Measurements from ENCODE around the gene ALK. TPM values are rescaled to one million over a fixed set of nuclear protein-coding genes. Genes with fewer than 3 reads are reported as not detected.

ALK gene
- polyA plus RNA-seq, 2 donors, result 0.04 to 0.05 TPM

DNA sequence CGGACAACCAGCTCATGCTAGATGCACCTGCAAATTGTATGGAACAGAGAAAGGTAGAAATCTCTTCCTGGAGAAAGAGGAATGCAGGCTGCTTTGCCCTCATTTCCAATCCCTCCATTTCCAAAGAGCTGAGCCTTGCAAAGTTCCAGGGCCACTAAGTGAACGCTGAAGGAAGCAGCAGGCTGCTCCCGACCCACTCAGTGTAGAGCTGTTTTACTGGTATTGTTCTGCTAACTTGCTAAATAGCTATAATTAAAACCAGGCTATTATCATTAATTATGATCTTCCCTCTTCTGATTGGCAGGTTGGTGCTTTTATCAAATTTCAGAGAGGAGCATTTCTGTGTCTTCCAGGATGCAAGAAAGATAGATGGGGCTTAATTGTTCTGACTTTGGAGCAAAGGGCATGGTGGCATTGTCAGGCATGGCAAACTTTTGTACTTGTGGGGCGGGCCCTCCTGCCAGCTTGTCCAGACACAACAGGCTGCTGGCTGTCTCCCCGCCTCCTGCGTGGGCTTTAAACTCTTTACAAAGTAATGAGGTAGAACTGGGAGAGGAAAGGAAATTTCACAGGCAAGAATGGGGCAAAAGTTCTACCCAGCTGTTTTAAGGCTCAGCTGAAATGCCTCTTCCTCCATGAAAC is 40.2 kb downstream of the ALK start:
- 68 to 73% methylated on average over 6 of the region's 6 CpGs for WGBS, 2 donors
- no peaks in the 10 kb centered on the region for H3K4me1 ChIP-seq (ENCODE audit: control insufficient read depth in 2 of 2, insufficient read depth in 2 of 2, low read length in 1 of 2)
- H3K36me3 ChIP-seq (ENCODE audit: control insufficient read depth in 2 of 2, insufficient read depth in 2 of 2, low read length in 1 of 2), result no peaks in the 10 kb centered on the region
- H3K27ac ChIP-seq (ENCODE audit: low read depth in 2 of 2, low read length in 1 of 2), result no peak overlapping the region
- no peaks in the 10 kb centered on the region for H3K27me3 ChIP-seq (ENCODE audit: control insufficient read depth in 1 of 2, insufficient read depth in 2 of 2, low read length in 2 of 2)
- H3K4me3 ChIP-seq (ENCODE audit: low read depth in 1 of 2, low read length in 2 of 2), result no peak overlapping the region
- peaks cover 0 to 3% of the 10 kb centered on the region in 2 donors for H3K9me3 ChIP-seq (ENCODE audit: control insufficient read depth in 2 of 2, insufficient read depth in 1 of 2, low read depth in 1 of 2, low read length in 1 of 2)

- no peak overlapping the region for H3K4me3 ChIP-seq (ENCODE audit: low read depth in 1 of 2, low read length in 2 of 2)
- no peak overlapping the region for H3K27ac ChIP-seq (ENCODE audit: low read depth in 2 of 2, low read length in 1 of 2)
- no peaks in the 10 kb centered on the region for H3K36me3 ChIP-seq (ENCODE audit: control insufficient read depth in 2 of 2, insufficient read depth in 2 of 2, low read length in 1 of 2)
- H3K27me3 ChIP-seq (ENCODE audit: control insufficient read depth in 1 of 2, insufficient read depth in 2 of 2, low read length in 2 of 2), result no peaks in the 10 kb centered on the region
- 50 to 69% methylated on average over 1 of the region's 1 CpG for WGBS, 2 donors
- H3K9me3 ChIP-seq (ENCODE audit: control insufficient read depth in 2 of 2, insufficient read depth in 1 of 2, low read depth in 1 of 2, low read length in 1 of 2), result peaks cover 0 to 4% of the 10 kb centered on the region in 2 donors
- H3K4me1 ChIP-seq (ENCODE audit: control insufficient read depth in 2 of 2, insufficient read depth in 2 of 2, low read length in 1 of 2), result no peaks in the 10 kb centered on the region
Observed at GRCh38 chr2:29880084-29880483, 41.3 kb downstream of the ALK start.

DNA sequence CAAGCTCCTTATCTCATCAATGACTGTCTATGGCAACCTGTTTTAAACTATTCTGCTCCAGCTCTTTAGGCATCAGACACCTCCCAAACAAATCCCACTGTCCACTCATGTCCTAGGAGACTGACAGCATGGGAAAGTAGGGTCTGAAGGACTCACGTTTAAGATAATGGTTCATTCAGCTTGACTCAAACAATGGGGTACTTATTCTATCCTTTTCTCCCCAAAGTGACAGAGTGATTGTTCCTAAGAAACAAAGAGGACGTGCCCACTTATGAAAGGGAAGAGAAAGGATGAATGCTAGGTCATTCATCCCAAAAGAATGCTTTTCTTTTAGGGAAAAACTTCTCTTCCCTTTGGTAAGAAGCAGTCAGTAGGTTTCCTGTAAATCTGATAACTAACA is 41.9 kb downstream of the ALK start:
- WGBS, 2 donors, result 46 to 57% methylated on average over 2 of the region's 2 CpGs
- peaks cover 0 to 4% of the 10 kb centered on the region in 2 donors for H3K9me3 ChIP-seq (ENCODE audit: control insufficient read depth in 2 of 2, insufficient read depth in 1 of 2, low read depth in 1 of 2, low read length in 1 of 2)
- no peak overlapping the region for H3K4me3 ChIP-seq (ENCODE audit: low read depth in 1 of 2, low read length in 2 of 2)
- H3K4me1 ChIP-seq (ENCODE audit: control insufficient read depth in 2 of 2, insufficient read depth in 2 of 2, low read length in 1 of 2), result no peaks in the 10 kb centered on the region
- no peaks in the 10 kb centered on the region for H3K27me3 ChIP-seq (ENCODE audit: control insufficient read depth in 1 of 2, insufficient read depth in 2 of 2, low read length in 2 of 2)
- no peak overlapping the region for H3K27ac ChIP-seq (ENCODE audit: low read depth in 2 of 2, low read length in 1 of 2)
- no peaks in the 10 kb centered on the region for H3K36me3 ChIP-seq (ENCODE audit: control insufficient read depth in 2 of 2, insufficient read depth in 2 of 2, low read length in 1 of 2)

- no peaks in the 10 kb centered on the region for H3K27me3 ChIP-seq (ENCODE audit: control insufficient read depth in 1 of 2, insufficient read depth in 2 of 2, low read length in 2 of 2)
- peaks cover 0 to 4% of the 10 kb centered on the region in 2 donors for H3K9me3 ChIP-seq (ENCODE audit: control insufficient read depth in 2 of 2, insufficient read depth in 1 of 2, low read depth in 1 of 2, low read length in 1 of 2)
- no peak overlapping the region for H3K27ac ChIP-seq (ENCODE audit: low read depth in 2 of 2, low read length in 1 of 2)
- no peaks in the 10 kb centered on the region for H3K4me1 ChIP-seq (ENCODE audit: control insufficient read depth in 2 of 2, insufficient read depth in 2 of 2, low read length in 1 of 2)
- H3K4me3 ChIP-seq (ENCODE audit: low read depth in 1 of 2, low read length in 2 of 2), result no peak overlapping the region
- 33 to 39% methylated on average over 3 of the region's 3 CpGs for WGBS, 2 donors
- H3K36me3 ChIP-seq (ENCODE audit: control insufficient read depth in 2 of 2, insufficient read depth in 2 of 2, low read length in 1 of 2), result no peaks in the 10 kb centered on the region
Observed at GRCh38 chr2:29878898-29879297, 42.5 kb downstream of the ALK start.

DNA sequence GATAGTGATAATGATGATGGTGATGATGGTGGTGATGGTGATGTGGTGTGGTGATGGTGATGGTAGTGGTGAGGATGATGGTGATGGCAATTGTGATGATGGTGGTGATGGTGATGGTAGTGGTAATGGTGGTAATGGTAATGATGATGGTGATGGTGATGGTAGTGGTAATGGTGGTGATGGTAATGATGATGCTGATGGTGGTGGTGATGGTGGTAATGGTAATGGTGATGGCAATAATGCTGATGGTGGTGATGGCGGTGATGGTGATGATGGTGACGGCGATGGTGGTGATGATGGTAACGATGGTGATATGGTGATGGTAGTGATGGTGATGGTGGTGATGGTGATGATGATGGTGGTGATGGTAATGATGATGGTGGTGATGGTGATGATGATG is 45.0 kb downstream of the ALK start:
- Histone ChIP-seq H3K27me3 (ENCODE audit: control insufficient read depth in 1 of 2, insufficient read depth in 2 of 2, low read length in 2 of 2) (no peaks in the 10 kb centered on the region), H3K9me3 (ENCODE audit: control insufficient read depth in 2 of 2, insufficient read depth in 1 of 2, low read depth in 1 of 2, low read length in 1 of 2) (peaks cover 0 to 4% of the 10 kb centered on the region in 2 donors), H3K27ac (ENCODE audit: low read depth in 2 of 2, low read length in 1 of 2) (no peak overlapping the region), H3K36me3 (ENCODE audit: control insufficient read depth in 2 of 2, insufficient read depth in 2 of 2, low read length in 1 of 2) (no peaks in the 10 kb centered on the region), H3K4me1 (ENCODE audit: control insufficient read depth in 2 of 2, insufficient read depth in 2 of 2, low read length in 1 of 2) (peaks cover 0 to 2% of the 10 kb centered on the region in 2 donors), H3K4me3 (ENCODE audit: low read depth in 1 of 2, low read length in 2 of 2) (no peak overlapping the region)
- 95 to 98% methylated on average over 4 of the region's 4 CpGs for WGBS, 2 donors

DNA sequence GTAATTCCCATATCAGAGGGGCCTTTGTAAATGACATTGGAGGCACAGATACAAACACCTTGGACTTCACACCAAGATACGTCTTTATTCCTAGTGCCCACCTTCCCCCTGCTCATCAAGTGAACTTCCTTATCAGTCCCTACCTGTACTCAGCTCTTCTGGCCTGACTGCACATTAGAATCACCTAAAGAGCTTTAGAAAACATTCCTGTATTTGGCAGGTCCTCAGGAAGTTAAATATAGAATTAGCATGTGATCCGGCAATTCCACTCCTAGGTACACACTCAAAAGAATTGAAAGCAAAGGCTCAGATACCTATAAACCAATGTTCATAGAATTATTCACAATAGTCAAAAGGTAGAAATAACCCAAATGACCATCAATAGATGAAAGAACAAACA is 46.6 kb downstream of the ALK start:
- H3K27me3 ChIP-seq (ENCODE audit: control insufficient read depth in 1 of 2, insufficient read depth in 2 of 2, low read length in 2 of 2), result no peaks in the 10 kb centered on the region
- 74 to 85% methylated on average over 2 of the region's 2 CpGs for WGBS, 2 donors
- peaks cover 0 to 2% of the 10 kb centered on the region in 2 donors for H3K4me1 ChIP-seq (ENCODE audit: control insufficient read depth in 2 of 2, insufficient read depth in 2 of 2, low read length in 1 of 2)
- H3K36me3 ChIP-seq (ENCODE audit: control insufficient read depth in 2 of 2, insufficient read depth in 2 of 2, low read length in 1 of 2), result no peaks in the 10 kb centered on the region
- H3K4me3 ChIP-seq (ENCODE audit: low read depth in 1 of 2, low read length in 2 of 2), result no peak overlapping the region
- peaks cover 0 to 4% of the 10 kb centered on the region in 2 donors for H3K9me3 ChIP-seq (ENCODE audit: control insufficient read depth in 2 of 2, insufficient read depth in 1 of 2, low read depth in 1 of 2, low read length in 1 of 2)
- H3K27ac ChIP-seq (ENCODE audit: low read depth in 2 of 2, low read length in 1 of 2), result no peak overlapping the region

GRCh38 chr2:29872870-29873269 is 48.5 kb downstream of the ALK start:
- Histone ChIP-seq H3K4me3 (ENCODE audit: low read depth in 1 of 2, low read length in 2 of 2) (no peak overlapping the region), H3K27ac (ENCODE audit: low read depth in 2 of 2, low read length in 1 of 2) (no peak overlapping the region), H3K36me3 (ENCODE audit: control insufficient read depth in 2 of 2, insufficient read depth in 2 of 2, low read length in 1 of 2) (no peaks in the 10 kb centered on the region), H3K4me1 (ENCODE audit: control insufficient read depth in 2 of 2, insufficient read depth in 2 of 2, low read length in 1 of 2) (peaks cover 0 to 2% of the 10 kb centered on the region in 2 donors), H3K27me3 (ENCODE audit: control insufficient read depth in 1 of 2, insufficient read depth in 2 of 2, low read length in 2 of 2) (no peaks in the 10 kb centered on the region), H3K9me3 (ENCODE audit: control insufficient read depth in 2 of 2, insufficient read depth in 1 of 2, low read depth in 1 of 2, low read length in 1 of 2) (peaks cover 0 to 4% of the 10 kb centered on the region in 2 donors)
- 59 to 61% methylated on average over 1 of the region's 1 CpG for WGBS, 2 donors

- peaks cover 0 to 2% of the 10 kb centered on the region in 2 donors for H3K4me1 ChIP-seq (ENCODE audit: control insufficient read depth in 2 of 2, insufficient read depth in 2 of 2, low read length in 1 of 2)
- H3K9me3 ChIP-seq (ENCODE audit: control insufficient read depth in 2 of 2, insufficient read depth in 1 of 2, low read depth in 1 of 2, low read length in 1 of 2), result peaks cover 0 to 4% of the 10 kb centered on the region in 2 donors
- 80 to 90% methylated on average over 2 of the region's 2 CpGs for WGBS, 2 donors
- H3K4me3 ChIP-seq (ENCODE audit: low read depth in 1 of 2, low read length in 2 of 2), result no peak overlapping the region
- no peaks in the 10 kb centered on the region for H3K27me3 ChIP-seq (ENCODE audit: control insufficient read depth in 1 of 2, insufficient read depth in 2 of 2, low read length in 2 of 2)
- H3K27ac ChIP-seq (ENCODE audit: low read depth in 2 of 2, low read length in 1 of 2), result no peak overlapping the region
- no peaks in the 10 kb centered on the region for H3K36me3 ChIP-seq (ENCODE audit: control insufficient read depth in 2 of 2, insufficient read depth in 2 of 2, low read length in 1 of 2)
Observed at GRCh38 chr2:29871541-29871940, 49.8 kb downstream of the ALK start.

GRCh38 chr2:29865512-29865911 is 55.9 kb downstream of the ALK start:
- no peaks in the 10 kb centered on the region for H3K9me3 ChIP-seq (ENCODE audit: control insufficient read depth in 2 of 2, insufficient read depth in 1 of 2, low read depth in 1 of 2, low read length in 1 of 2)
- H3K36me3 ChIP-seq (ENCODE audit: control insufficient read depth in 2 of 2, insufficient read depth in 2 of 2, low read length in 1 of 2), result no peaks in the 10 kb centered on the region
- no peak overlapping the region for H3K27ac ChIP-seq (ENCODE audit: low read depth in 2 of 2, low read length in 1 of 2)
- 84 to 87% methylated on average over 1 of the region's 1 CpG for WGBS, 2 donors
- H3K4me3 ChIP-seq (ENCODE audit: low read depth in 1 of 2, low read length in 2 of 2), result no peak overlapping the region
- H3K4me1 ChIP-seq (ENCODE audit: control insufficient read depth in 2 of 2, insufficient read depth in 2 of 2, low read length in 1 of 2), result no peaks in the 10 kb centered on the region
- H3K27me3 ChIP-seq (ENCODE audit: control insufficient read depth in 1 of 2, insufficient read depth in 2 of 2, low read length in 2 of 2), result no peaks in the 10 kb centered on the region

DNA sequence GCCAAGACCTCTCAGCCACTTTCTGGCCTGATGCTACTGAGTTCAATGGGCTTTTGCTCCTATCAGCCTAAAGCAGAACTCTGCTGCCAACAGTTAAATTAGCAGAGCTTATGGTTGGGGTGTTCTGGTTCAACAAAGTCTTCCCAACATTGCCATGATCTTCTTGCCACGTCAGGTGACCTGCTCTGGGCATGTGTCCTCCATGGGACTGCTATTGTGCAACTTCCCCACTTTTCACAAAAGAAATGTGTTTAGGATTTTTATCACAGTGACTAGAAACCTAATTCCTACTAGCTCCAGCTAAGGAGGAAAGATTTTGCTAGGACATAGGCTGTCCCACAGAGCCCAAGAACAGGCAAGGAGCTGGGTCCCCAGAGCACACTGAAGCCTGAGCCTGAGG is 56.4 kb downstream of the ALK start:
- WGBS, 2 donors, result 0% methylated on average over 1 of the region's 1 CpG
- Histone ChIP-seq H3K4me3 (ENCODE audit: low read depth in 1 of 2, low read length in 2 of 2) (no peak overlapping the region), H3K36me3 (ENCODE audit: control insufficient read depth in 2 of 2, insufficient read depth in 2 of 2, low read length in 1 of 2) (no peaks in the 10 kb centered on the region), H3K27ac (ENCODE audit: low read depth in 2 of 2, low read length in 1 of 2) (no peak overlapping the region), H3K9me3 (ENCODE audit: control insufficient read depth in 2 of 2, insufficient read depth in 1 of 2, low read depth in 1 of 2, low read length in 1 of 2) (no peaks in the 10 kb centered on the region), H3K27me3 (ENCODE audit: control insufficient read depth in 1 of 2, insufficient read depth in 2 of 2, low read length in 2 of 2) (no peaks in the 10 kb centered on the region), H3K4me1 (ENCODE audit: control insufficient read depth in 2 of 2, insufficient read depth in 2 of 2, low read length in 1 of 2) (no peaks in the 10 kb centered on the region)

All from esophagus (tissue), 2 donors.